GM19023 (cell line): ENCODE measurements around the gene FHAD1.

Source experiments
- ATAC-seq: cut with Tn5 transposase; IDR thresholded peaks from one replicate; pipeline ENCODE4 v1.9.1; 2021; ENCODE audit warnings: mild to moderate bottlenecking, moderate library complexity; ENCODE audit not compliant: unreplicated experiment

Gene FHAD1

GRCh38 chr1:15390667-15391066 is 143.6 kb downstream of the FHAD1 start:
- ATAC-seq: no peak

- no peak for ATAC-seq
These were observed 144.3 kb downstream of the FHAD1 start for GRCh38 chr1:15391366-15391765.

- ATAC-seq: no peak
These were observed 146.6 kb downstream of the FHAD1 start for GRCh38 chr1:15393475-15394257.

GRCh38 chr1:15394258-15394690 is 147.3 kb downstream of the FHAD1 start:
- no peak for ATAC-seq

GRCh38 chr1:15397236-15397635 is 150.2 kb downstream of the FHAD1 start:
- no peak for ATAC-seq

GRCh38 chr1:15399710-15400109 is 152.7 kb downstream of the FHAD1 start:
- ATAC-seq: no peak

GRCh38 chr1:15400627-15401026 is 153.6 kb downstream of the FHAD1 start:
- no peak for ATAC-seq

GRCh38 chr1:15401391-15402055 is 154.5 kb downstream of the FHAD1 start:
- no peak for ATAC-seq

GRCh38 chr1:15402809-15403450 is 155.9 kb downstream of the FHAD1 start:
- no peak for ATAC-seq

GRCh38 chr1:15403962-15404580 is 157.0 kb downstream of the FHAD1 start:
- no peak for ATAC-seq

GRCh38 chr1:15405106-15405850 is 158.3 kb downstream of the FHAD1 start:
- ATAC-seq: no peak

- ATAC-seq: no peak
These were observed 159.9 kb downstream of the FHAD1 start for GRCh38 chr1:15406614-15407559.

GRCh38 chr1:15407580-15407979 is 160.6 kb downstream of the FHAD1 start:
- no peak for ATAC-seq

GRCh38 chr1:15408890-15409387 is 161.9 kb downstream of the FHAD1 start:
- ATAC-seq: no peak

- peak; percentile 79 for ATAC-seq
These were observed 162.6 kb downstream of the FHAD1 start, which contains the start of gene EFHD2 for GRCh38 chr1:15409388-15410222. Gene EFHD2 (plus strand): TSS chr1:15409888. CDS start chr1:15409972, 84 bp downstream.

GRCh38 chr1:15410223-15410883 is 163.3 kb downstream of the FHAD1 start:
- no peak for ATAC-seq

GRCh38 chr1:15410884-15411245 is 163.8 kb downstream of the FHAD1 start:
- no peak for ATAC-seq

GRCh38 chr1:15411593-15412137 is 164.6 kb downstream of the FHAD1 start:
- ATAC-seq: peak; percentile 37
